Liver (tissue), 9 donors: ENCODE results near the gene ZMYM2. TPM values are rescaled to one million over a fixed set of nuclear protein-coding genes. Genes with fewer than 3 reads are reported as not detected.

Experiments used
- DNase-seq: peaks from one replicate; pipeline ENCODE4 v3.0.0-alpha.2; 2017; ENCODE audit warnings: low spot score
- H3K27ac ChIP-seq, 2 donors: one replicate each; pipeline ENCODE4 v1.7.0; 2013; ENCODE audit warnings: inconsistent platforms in 2 of 2, low read length in 2 of 2, control low read depth in 1 of 2, low read depth in 1 of 2, mild to moderate bottlenecking in 1 of 2
- H3K27me3 ChIP-seq, 4 donors: one replicate each; pipeline versions ENCODE4 v1.6.1 to v1.7.0; 2013; ENCODE audit warnings: low read length in 3 of 4, inconsistent platforms in 1 of 4, mild to moderate bottlenecking in 1 of 4, moderate library complexity in 1 of 4; ENCODE audit not compliant: control insufficient read depth in 4 of 4, insufficient read depth in 4 of 4
- H3K36me3 ChIP-seq, 4 donors: one replicate each; pipeline versions ENCODE4 v1.6.1 to v1.7.0; 2013; ENCODE audit warnings: low read length in 3 of 4, mild to moderate bottlenecking in 3 of 4, low read depth in 1 of 4, moderate library complexity in 1 of 4; ENCODE audit not compliant: control insufficient read depth in 4 of 4, insufficient read depth in 3 of 4
- H3K4me1 ChIP-seq, 4 donors: one replicate each; pipeline versions ENCODE4 v1.6.1 to v1.7.0; 2013; ENCODE audit warnings: low read length in 3 of 4, mild to moderate bottlenecking in 3 of 4, moderate library complexity in 1 of 4; ENCODE audit not compliant: control insufficient read depth in 4 of 4, insufficient read depth in 4 of 4
- H3K4me3 ChIP-seq, 3 donors: one replicate each; pipeline versions ENCODE4 v1.6.1 to v1.7.0; 2013; ENCODE audit warnings: low read length in 3 of 3, control low read depth in 1 of 3, low read depth in 1 of 3, mild to moderate bottlenecking in 1 of 3
- H3K9ac ChIP-seq, 2 donors: one replicate each; pipeline ENCODE4 v1.7.0; 2013; ENCODE audit warnings: low read length in 2 of 2, mild to moderate bottlenecking in 2 of 2, moderate library complexity in 2 of 2, control low read depth in 1 of 2, low read depth in 1 of 2
- H3K9me3 ChIP-seq, 4 donors: one replicate each; pipeline versions ENCODE4 v1.6.1 to v1.7.0; 2013; ENCODE audit warnings: low read length in 3 of 4; ENCODE audit not compliant: control insufficient read depth in 4 of 4
- GABPA ChIP-seq, 2 donors: IDR thresholded peaks in 1 of 2; conservative IDR thresholded peaks in 1 of 2; 2 replicates each; pipeline ENCODE4 v1.6.1; 2016; ENCODE audit warnings: antibody characterized with exemption in 2 of 2, mild to moderate bottlenecking in 1 of 2, moderate library complexity in 1 of 2
- HNF4A ChIP-seq, 2 donors: conservative IDR thresholded peaks; 2 replicates each; pipeline ENCODE4 v1.6.1; 2016; ENCODE audit warnings: antibody characterized with exemption in 2 of 2, mild to moderate bottlenecking in 2 of 2
- RAD21 ChIP-seq, 2 donors: IDR thresholded peaks; 2 replicates each; pipeline ENCODE4 v1.6.1; 2016; ENCODE audit warnings: antibody characterized with exemption in 2 of 2, mild to moderate bottlenecking in 2 of 2
- SP1 ChIP-seq: IDR thresholded peaks from 2 replicates; pipeline ENCODE4 v1.6.1; 2018; ENCODE audit warnings: antibody characterized with exemption, mild to moderate bottlenecking
- YY1 ChIP-seq: IDR thresholded peaks from 2 replicates; pipeline ENCODE4 v1.6.1; 2016; ENCODE audit warnings: antibody characterized with exemption, mild to moderate bottlenecking
- ZBTB33 ChIP-seq: IDR thresholded peaks from 2 replicates; pipeline ENCODE4 v1.6.1; 2016; ENCODE audit warnings: antibody characterized with exemption
- WGBS: extraction: QIAGEN DNeasy Blood & Tissue Kit; methylation state at CpG from one replicate; pipeline ENCODE4 v1.1.7; 2013; 5-methylcytosine and 5-hydroxymethylcytosine counted together
- polyA plus RNA-seq, 2 donors: library from polyadenylated mRNA; stranded (reverse) in 1 of 2; unstranded in 1 of 2; fragments of 200-250 nt in 1 of 2; fragments of >200 nt in 1 of 2; fragmentation: Nextera tagmentation in 1 of 2; extraction: Ambion mirVana in 1 of 2; gene quantifications; one replicate each; pipeline versions ENCODE4 v1.2.1 to v1.2.3, GENCODE V29; 2013 to 2015
- total RNA-seq, 2 donors: library from RNA; depleted of rRNA; stranded (reverse); fragments of >200 nt; gene quantifications; one replicate each; pipeline ENCODE4 v1.2.3, GENCODE V29; 2014
- TF ChIP-seq, protein P1 (sequence below): fragments of 150-350 bp; IDR thresholded peaks from 2 replicates; pipeline ENCODE4 v1.5.1; 2017; ENCODE audit warnings: improper control_type of control experiment, low read depth, low read length; ENCODE audit not compliant: missing input control
- donor health status: healthy.
- donor health status: healthy.
- donor health status: healthy.
- donor health status: healthy.
- donor health status: healthy.

ZMYM2 gene
- total and polyA plus RNA-seq, 4 donors = 8.7 to 40.8 (median 18.5) TPM

DNA sequence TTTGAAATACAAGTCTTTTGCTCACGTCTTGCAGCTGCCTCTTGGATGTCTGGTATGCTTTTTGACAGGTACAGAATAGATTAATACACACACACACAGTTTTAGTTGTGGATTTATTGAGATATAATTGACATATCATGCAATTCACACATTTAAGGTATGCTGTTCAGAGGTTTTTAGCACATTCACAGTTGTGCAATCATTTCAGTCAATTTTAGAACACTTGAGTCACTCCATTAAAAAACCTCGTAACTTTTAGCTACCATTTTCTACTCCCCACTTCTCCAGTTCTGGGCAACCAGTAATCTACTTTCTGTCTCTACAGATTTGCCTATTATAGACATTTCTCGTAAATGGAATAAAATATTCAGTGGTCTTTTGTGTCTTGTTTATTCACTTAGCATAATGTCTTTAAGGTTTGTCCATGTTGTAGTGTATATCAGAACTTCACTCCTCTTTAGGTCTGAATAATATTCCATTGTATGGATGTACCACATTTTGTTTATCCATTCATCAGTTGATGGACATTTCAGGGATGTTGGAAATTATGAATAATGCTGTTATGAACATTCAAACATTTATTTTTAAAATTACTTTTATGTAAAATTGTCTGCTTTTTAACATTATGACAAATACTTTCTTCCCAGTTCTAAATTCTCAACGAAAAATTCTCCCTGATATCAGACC is 2.5 kb upstream of the ZMYM2 start (continued):
- no peak for TF ChIP-seq HNF4A (conservative IDR thresholded peaks at IDR 0.05)
- TF ChIP-seq ZBTB33 = no peak

DNA sequence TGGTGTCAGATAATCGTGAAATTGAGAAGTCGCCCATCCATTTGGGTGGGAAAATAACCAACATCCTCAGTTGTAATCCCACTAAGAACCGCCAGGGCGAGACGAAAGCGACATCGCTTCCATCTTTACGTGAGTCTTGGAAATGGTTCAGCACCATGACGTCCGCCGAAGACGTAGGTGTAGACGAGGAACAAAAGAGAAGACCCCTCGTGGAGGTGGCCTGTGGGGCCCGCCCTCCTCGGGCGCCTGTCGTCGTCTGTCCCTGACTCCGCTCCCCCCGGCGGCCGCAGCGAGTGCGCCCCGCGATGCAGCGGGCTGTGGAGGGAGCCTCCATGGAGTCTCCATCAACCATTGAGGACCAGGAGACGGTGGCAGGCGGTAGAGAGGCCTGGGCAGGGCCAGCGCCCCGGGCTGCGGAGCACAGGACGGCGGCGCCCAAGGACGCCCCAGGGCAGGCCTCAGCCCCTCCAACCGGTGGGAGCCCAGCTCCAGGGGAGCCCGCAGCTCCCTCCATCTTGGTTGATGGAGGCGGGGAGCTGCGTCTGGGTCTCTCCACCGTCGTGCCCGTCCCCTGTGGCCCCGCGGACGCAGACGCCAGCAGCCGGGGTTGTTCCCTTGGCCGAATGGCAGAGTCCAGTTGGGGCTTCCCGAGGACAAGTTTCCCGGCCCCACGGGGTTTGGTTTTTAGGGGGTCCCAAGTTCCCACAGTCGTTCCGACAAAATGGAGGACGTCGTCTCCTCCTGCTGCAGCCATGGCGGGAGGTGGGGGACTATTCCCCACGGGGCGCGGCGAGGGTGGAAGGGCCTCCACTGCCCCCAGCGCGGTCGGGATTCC is 990 bp upstream of the ZMYM2 start:
- peak; percentile 10 for TF ChIP-seq SP1
- peak; percentile 20 to 39 for TF ChIP-seq RAD21 (IDR thresholded peaks at IDR 0.05)
- TF ChIP-seq YY1 = peak; percentile 96
- TF ChIP-seq, protein P1, sequence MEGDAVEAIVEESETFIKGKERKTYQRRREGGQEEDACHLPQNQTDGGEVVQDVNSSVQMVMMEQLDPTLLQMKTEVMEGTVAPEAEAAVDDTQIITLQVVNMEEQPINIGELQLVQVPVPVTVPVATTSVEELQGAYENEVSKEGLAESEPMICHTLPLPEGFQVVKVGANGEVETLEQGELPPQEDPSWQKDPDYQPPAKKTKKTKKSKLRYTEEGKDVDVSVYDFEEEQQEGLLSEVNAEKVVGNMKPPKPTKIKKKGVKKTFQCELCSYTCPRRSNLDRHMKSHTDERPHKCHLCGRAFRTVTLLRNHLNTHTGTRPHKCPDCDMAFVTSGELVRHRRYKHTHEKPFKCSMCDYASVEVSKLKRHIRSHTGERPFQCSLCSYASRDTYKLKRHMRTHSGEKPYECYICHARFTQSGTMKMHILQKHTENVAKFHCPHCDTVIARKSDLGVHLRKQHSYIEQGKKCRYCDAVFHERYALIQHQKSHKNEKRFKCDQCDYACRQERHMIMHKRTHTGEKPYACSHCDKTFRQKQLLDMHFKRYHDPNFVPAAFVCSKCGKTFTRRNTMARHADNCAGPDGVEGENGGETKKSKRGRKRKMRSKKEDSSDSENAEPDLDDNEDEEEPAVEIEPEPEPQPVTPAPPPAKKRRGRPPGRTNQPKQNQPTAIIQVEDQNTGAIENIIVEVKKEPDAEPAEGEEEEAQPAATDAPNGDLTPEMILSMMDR = peak; percentile 80
- TF ChIP-seq GABPA (IDR thresholded peaks at IDR 0.05 in 1 of 2, conservative IDR thresholded peaks at IDR 0.05 in 1 of 2) = no peak
- Histone ChIP-seq H3K4me1 (peaks cover 0 to 34% (median 25%) of the 10 kb centered on the region in 4 donors), H3K36me3 (peaks cover 0 to 3% (median 0%) of the 10 kb centered on the region in 4 donors), H3K4me3 (peak overlapping the region; percentile 51 to 76 (median 59)), H3K27me3 (no peaks in the 10 kb centered on the region), H3K27ac (peak overlapping the region; percentile 87 to 93), H3K9ac (peak overlapping the region in 1 of 2 donors; percentile 60), H3K9me3 (no peaks in the 10 kb centered on the region)
- 3% methylated on average over 65 of the region's 65 CpGs for WGBS
- DNase-seq = peak; percentile 72

DNA sequence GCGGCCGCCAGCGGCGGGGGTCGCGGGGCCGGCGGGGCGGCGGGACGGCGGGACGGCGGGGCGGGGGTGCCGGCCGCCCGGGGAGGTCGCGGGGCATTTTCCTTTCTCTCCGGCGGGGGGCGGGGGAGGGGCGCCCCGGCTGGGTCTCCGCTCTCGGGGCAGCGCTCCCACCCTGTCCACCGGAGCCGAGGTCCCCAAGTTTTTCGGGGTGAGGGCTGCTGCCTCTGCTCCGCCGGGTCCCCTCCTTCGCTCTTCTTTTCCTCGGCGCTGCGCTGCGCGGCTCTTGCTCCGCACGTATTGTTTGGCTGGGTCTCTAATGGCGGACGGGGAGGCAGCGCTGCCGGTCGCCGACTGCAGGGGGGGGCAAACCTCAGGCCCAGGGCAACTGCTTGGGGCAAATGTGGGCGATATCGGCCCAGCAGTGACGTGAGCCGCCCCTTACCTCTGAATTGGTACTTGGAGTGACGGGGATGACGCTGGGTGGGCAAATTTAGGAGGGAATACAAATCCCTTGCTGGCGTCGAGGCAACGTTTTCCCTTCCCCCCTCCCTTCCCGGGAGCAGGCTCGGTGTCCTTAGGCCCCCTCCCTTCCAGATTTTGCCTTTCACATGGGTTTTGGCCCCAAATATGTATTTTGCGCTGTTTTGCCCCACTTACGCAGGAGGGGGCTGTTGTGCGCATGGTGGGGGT is 759 bp downstream of the ZMYM2 start:
- TF ChIP-seq RAD21 (IDR thresholded peaks at IDR 0.05) = no peak
- peak; percentile 92 for TF ChIP-seq YY1

More for the DNA sequence above, 759 bp downstream of the ZMYM2 start:
- Histone ChIP-seq H3K27me3 (no peaks in the 10 kb centered on the region), H3K4me1 (peaks cover 4 to 34% (median 25%) of the 10 kb centered on the region in 4 donors), H3K4me3 (peak overlapping the region; percentile 94 to 97 (median 94)), H3K27ac (peak overlapping the region; percentile 95 to 98), H3K36me3 (peaks cover 0 to 4% (median 1%) of the 10 kb centered on the region in 4 donors), H3K9ac (peak overlapping the region; percentile 84 to 87), H3K9me3 (no peaks in the 10 kb centered on the region)
- DNase-seq = peak; percentile 66
- 1% methylated on average over 61 of the region's 61 CpGs for WGBS
